ENCODE data around the gene MELK.

- TF ChIP-seq CTCF (CRISPR knock-in tag; IDR thresholded peaks at IDR 0.05) (no peak), POLR2AphosphoS2 (IDR thresholded peaks at IDR 0.05; ENCODE audit: low read depth, low read length) (no peak), POLR2AphosphoS5 (IDR thresholded peaks at IDR 0.05; ENCODE audit: low read depth, low read length) (no peak), ZMYM2 (CRISPR knock-in tag; IDR thresholded peaks at IDR 0.05) (no peak)
Observed at GRCh38 chr9:36551129-36551528, 21.6 kb upstream of the MELK start.
